ENCODE measurements around the gene MKNK1.

Gene MKNK1

GRCh38 chr1:46607345-46608130 is 3.5 kb upstream of the MKNK1 start:
- DNase-seq (ENCODE audit: insufficient read length) (no peak), FAIRE-seq (no peak)
- TF ChIP-seq POLR2A (IDR thresholded peaks at IDR 0.05; ENCODE audit: low read depth, low read length) (no peak), TAF1 (IDR thresholded peaks at IDR 0.05; ENCODE audit: borderline replicate concordance, low read depth, low read length) (no peak), POLR2AphosphoS5 (IDR thresholded peaks at IDR 0.05; ENCODE audit: low read depth, low read length) (no peak)

GRCh38 chr1:46606255-46606965 is 2.3 kb upstream of the MKNK1 start:
- TF ChIP-seq TAF1 (IDR thresholded peaks at IDR 0.05; ENCODE audit: borderline replicate concordance, low read depth, low read length) (no peak), POLR2AphosphoS5 (IDR thresholded peaks at IDR 0.05; ENCODE audit: low read depth, low read length) (no peak), POLR2A (IDR thresholded peaks at IDR 0.05; ENCODE audit: low read depth, low read length) (no peak)
- FAIRE-seq (no peak), DNase-seq (ENCODE audit: insufficient read length) (no peak)

- DNase-seq (ENCODE audit: insufficient read length) (no peak), FAIRE-seq (no peak)
- TF ChIP-seq POLR2AphosphoS5 (IDR thresholded peaks at IDR 0.05; ENCODE audit: low read depth, low read length) (no peak), TAF1 (IDR thresholded peaks at IDR 0.05; ENCODE audit: borderline replicate concordance, low read depth, low read length) (no peak), POLR2A (IDR thresholded peaks at IDR 0.05; ENCODE audit: low read depth, low read length) (no peak)
Observed at GRCh38 chr1:46605232-46605631, 1.2 kb upstream of the MKNK1 start.

GRCh38 chr1:46603481-46603857 is 599 bp downstream of the MKNK1 start:
- TF ChIP-seq POLR2A (IDR thresholded peaks at IDR 0.05; ENCODE audit: low read depth, low read length) = no peak
- TF ChIP-seq POLR2AphosphoS5 (IDR thresholded peaks at IDR 0.05; ENCODE audit: low read depth, low read length) = no peak
- no peak for TF ChIP-seq TAF1 (IDR thresholded peaks at IDR 0.05; ENCODE audit: borderline replicate concordance, low read depth, low read length)
- FAIRE-seq (no peak), DNase-seq (ENCODE audit: insufficient read length) (no peak)

GRCh38 chr1:46601257-46602007 is 2.6 kb downstream of the MKNK1 start:
- TF ChIP-seq POLR2AphosphoS5 (IDR thresholded peaks at IDR 0.05; ENCODE audit: low read depth, low read length) (no peak), TAF1 (IDR thresholded peaks at IDR 0.05; ENCODE audit: borderline replicate concordance, low read depth, low read length) (no peak), POLR2A (IDR thresholded peaks at IDR 0.05; ENCODE audit: low read depth, low read length) (no peak)
- DNase-seq (ENCODE audit: insufficient read length) (no peak), FAIRE-seq (no peak)

GRCh38 chr1:46599059-46599970 is 4.8 kb downstream of the MKNK1 start:
- DNase-seq (ENCODE audit: insufficient read length) = no peak
- no peak for FAIRE-seq
- TF ChIP-seq POLR2A (IDR thresholded peaks at IDR 0.05; ENCODE audit: low read depth, low read length) (no peak), POLR2AphosphoS5 (IDR thresholded peaks at IDR 0.05; ENCODE audit: low read depth, low read length) (no peak), TAF1 (IDR thresholded peaks at IDR 0.05; ENCODE audit: borderline replicate concordance, low read depth, low read length) (no peak)

GRCh38 chr1:46596846-46597245 is 7.2 kb downstream of the MKNK1 start:
- FAIRE-seq = no peak
- TF ChIP-seq POLR2A (IDR thresholded peaks at IDR 0.05; ENCODE audit: low read depth, low read length) (no peak), TAF1 (IDR thresholded peaks at IDR 0.05; ENCODE audit: borderline replicate concordance, low read depth, low read length) (no peak), POLR2AphosphoS5 (IDR thresholded peaks at IDR 0.05; ENCODE audit: low read depth, low read length) (no peak)
- no peak for DNase-seq (ENCODE audit: insufficient read length)

GRCh38 chr1:46596036-46596435 is 8.0 kb downstream of the MKNK1 start:
- TF ChIP-seq POLR2AphosphoS5 (IDR thresholded peaks at IDR 0.05; ENCODE audit: low read depth, low read length) (no peak), POLR2A (IDR thresholded peaks at IDR 0.05; ENCODE audit: low read depth, low read length) (no peak), TAF1 (IDR thresholded peaks at IDR 0.05; ENCODE audit: borderline replicate concordance, low read depth, low read length) (no peak)
- FAIRE-seq = no peak

GRCh38 chr1:46595127-46595526 is 8.9 kb downstream of the MKNK1 start:
- DNase-seq (ENCODE audit: insufficient read length) (no peak), FAIRE-seq (no peak)
- no peak for TF ChIP-seq POLR2A (IDR thresholded peaks at IDR 0.05; ENCODE audit: low read depth, low read length)
- no peak for TF ChIP-seq TAF1 (IDR thresholded peaks at IDR 0.05; ENCODE audit: borderline replicate concordance, low read depth, low read length)
- TF ChIP-seq POLR2AphosphoS5 (IDR thresholded peaks at IDR 0.05; ENCODE audit: low read depth, low read length) = no peak

More at GRCh38 chr1:46596036-46596435, 8.0 kb downstream of the MKNK1 start:
- no peak for DNase-seq (ENCODE audit: insufficient read length)

GRCh38 chr1:46594063-46594462 is 10.0 kb downstream of the MKNK1 start:
- DNase-seq (ENCODE audit: insufficient read length) = no peak
- FAIRE-seq = no peak
- no peak for TF ChIP-seq TAF1 (IDR thresholded peaks at IDR 0.05; ENCODE audit: borderline replicate concordance, low read depth, low read length)
- no peak for TF ChIP-seq POLR2A (IDR thresholded peaks at IDR 0.05; ENCODE audit: low read depth, low read length)
- no peak for TF ChIP-seq POLR2AphosphoS5 (IDR thresholded peaks at IDR 0.05; ENCODE audit: low read depth, low read length)
